MM.1S (cell line): Measurements from ENCODE around the gene DMPK.

Experiments used
- DNase-seq: peaks from one replicate; pipeline ENCODE4 v3.0.0-alpha.2; 2015
- H2AFZ ChIP-seq: fragments of 300-600 bp; sonication (generic); 2 replicates; pipeline ENCODE4 v1.6.0; 2016; ENCODE audit warnings: antibody characterized with exemption, low read length
- H3F3A ChIP-seq: fragments of 300-600 bp; sonication (generic); 2 replicates; pipeline ENCODE4 v1.6.1; 2016; ENCODE audit warnings: mild to moderate bottlenecking, antibody characterized with exemption, low read length, moderate library complexity, mixed read lengths; ENCODE audit not compliant: insufficient read depth
- H3K27ac ChIP-seq: fragments of 300-600 bp; sonication (generic); 2 replicates; pipeline ENCODE4 v1.5.1; 2016; ENCODE audit warnings: mild to moderate bottlenecking, low read length
- H3K27me3 ChIP-seq: fragments of 300-600 bp; sonication (generic); replicated peaks from 2 replicates; pipeline ENCODE4 v1.6.0; 2016; ENCODE audit warnings: low read length; ENCODE audit not compliant: insufficient read depth
- H3K36me3 ChIP-seq: fragments of 300-600 bp; sonication (generic); replicated peaks from 2 replicates; pipeline ENCODE4 v1.6.1; 2016; ENCODE audit warnings: mild to moderate bottlenecking, low read length, mixed read lengths; ENCODE audit not compliant: insufficient read depth
- H3K4me1 ChIP-seq: fragments of 300-600 bp; sonication (generic); 2 replicates; pipeline ENCODE4 v1.6.1; 2016; ENCODE audit warnings: low read length, mixed read lengths
- H3K4me2 ChIP-seq: fragments of 300-600 bp; sonication (generic); 2 replicates; pipeline ENCODE4 v1.6.0; 2016; ENCODE audit warnings: low read depth, low read length
- H3K4me3 ChIP-seq: fragments of 300-600 bp; sonication (generic); 2 replicates; pipeline ENCODE4 v1.5.1; 2016; ENCODE audit warnings: low read length, mixed read lengths
- H3K79me2 ChIP-seq: fragments of 300-600 bp; sonication (generic); 2 replicates; pipeline ENCODE4 v1.6.1; 2016; ENCODE audit warnings: mixed run types, low read length, mixed read lengths
- H3K9ac ChIP-seq: fragments of 300-600 bp; sonication (generic); 2 replicates; pipeline ENCODE4 v1.6.1; 2016; ENCODE audit warnings: low read length, mixed read lengths
- H3K9me2 ChIP-seq: fragments of 300-600 bp; sonication (generic); replicated peaks from 2 replicates; pipeline ENCODE4 v1.6.1; 2016; ENCODE audit warnings: mild to moderate bottlenecking, low read length, mixed read lengths; ENCODE audit not compliant: insufficient read depth
- H3K9me3 ChIP-seq: fragments of 300-600 bp; sonication (generic); replicated peaks from 2 replicates; pipeline ENCODE4 v1.6.1; 2016; ENCODE audit warnings: mild to moderate bottlenecking, low read length, mixed read lengths; ENCODE audit not compliant: insufficient read depth
- H4K20me1 ChIP-seq: fragments of 300-600 bp; sonication (generic); 2 replicates; pipeline ENCODE4 v1.6.1; 2016; ENCODE audit warnings: mild to moderate bottlenecking, low read length, moderate library complexity, mixed read lengths; ENCODE audit not compliant: insufficient read depth
- CTCF ChIP-seq: fragments of 300-600 bp; sonication (generic); IDR thresholded peaks from 2 replicates; pipeline ENCODE4 v1.5.1; 2016; ENCODE audit warnings: antibody characterized with exemption, low read length, mixed read lengths
- EZH2 ChIP-seq: fragments of 300-600 bp; sonication (generic); optimal IDR thresholded peaks from 2 replicates; pipeline ENCODE3; 2017; ENCODE audit warnings: low read depth, mild to moderate bottlenecking, antibody characterized with exemption, low read length, mixed read lengths
- EZH2phosphoT487 ChIP-seq: fragments of 300-600 bp; sonication (generic); IDR thresholded peaks from 2 replicates; pipeline ENCODE4 v1.6.1; 2018; ENCODE audit warnings: antibody characterized with exemption, low read length

Gene DMPK

GRCh38 chr19:45786533-45786894 lies 4.2 kb upstream of the DMPK start:
- H3K9ac ChIP-seq: no peak overlapping the region
- peaks cover 16% of the 10 kb centered on the region for H3K79me2 ChIP-seq
- no peaks in the 10 kb centered on the region for H3K9me2 ChIP-seq
- peaks cover 4% of the 10 kb centered on the region; the same call in 1 of the 2 replicates for H3K4me1 ChIP-seq
- H3F3A ChIP-seq: no peaks in the 10 kb centered on the region
- no peak overlapping the region for H2AFZ ChIP-seq
- H3K27ac ChIP-seq: no peak overlapping the region
- no peak overlapping the region for H3K4me2 ChIP-seq
- H3K36me3 ChIP-seq: 0 out of 2 replicates have a peak, but pooled peaks cover 3% of the 10 kb centered on the region
- H4K20me1 ChIP-seq: no peaks in the 10 kb centered on the region
- no peaks in the 10 kb centered on the region for H3K9me3 ChIP-seq
- no peaks in the 10 kb centered on the region for H3K27me3 ChIP-seq
- H3K4me3 ChIP-seq: no peak overlapping the region
- TF ChIP-seq EZH2phosphoT487: no peak
- TF ChIP-seq EZH2: no peak
- no peak for TF ChIP-seq CTCF
- no peak for DNase-seq

- Histone ChIP-seq H3K27me3 (no peaks in the 10 kb centered on the region), H3K4me2 (no peak overlapping the region), H3F3A (no peaks in the 10 kb centered on the region), H3K4me1 (no peaks in the 10 kb centered on the region), H3K9ac (no peak overlapping the region), H3K4me3 (no peak overlapping the region), H3K9me2 (no peaks in the 10 kb centered on the region), H3K36me3 (0 out of 2 replicates have a peak, but pooled peaks cover 3% of the 10 kb centered on the region), H3K79me2 (peaks cover 11% of the 10 kb centered on the region), H3K27ac (no peak overlapping the region), H3K9me3 (no peaks in the 10 kb centered on the region), H4K20me1 (no peaks in the 10 kb centered on the region), H2AFZ (no peak overlapping the region)
- TF ChIP-seq EZH2phosphoT487: no peak
- no peak for TF ChIP-seq CTCF
- TF ChIP-seq EZH2: no peak
- no peak for DNase-seq
Measured at GRCh38 chr19:45785781-45786532, 3.7 kb upstream of the DMPK start.

- Histone ChIP-seq H4K20me1 (no peaks in the 10 kb centered on the region), H3K9me2 (no peaks in the 10 kb centered on the region), H3K4me1 (0 out of 2 replicates have a peak, but pooled peaks cover 1% of the 10 kb centered on the region), H3K36me3 (0 out of 2 replicates have a peak, but pooled peaks cover 3% of the 10 kb centered on the region), H3K9ac (no peak overlapping the region), H3K4me2 (no peak overlapping the region), H3K27me3 (no peaks in the 10 kb centered on the region), H3K9me3 (no peaks in the 10 kb centered on the region), H3K4me3 (no peak overlapping the region), H3F3A (peaks cover 4% of the 10 kb centered on the region; the same call in 1 of the 2 replicates), H2AFZ (no peak overlapping the region), H3K79me2 (peaks cover 6% of the 10 kb centered on the region; the same call in 1 of the 2 replicates), H3K27ac (no peak overlapping the region)
- DNase-seq: no peak
- TF ChIP-seq EZH2phosphoT487 (no peak), EZH2 (no peak), CTCF (no peak)
Measured at GRCh38 chr19:45785097-45785496, 2.8 kb upstream of the DMPK start.
